NCI-H524 (cell line): ENCODE measurements around the gene TBX6.

Source experiments
- DNase-seq, 2 experiments: peaks; one replicate each; lab custom pipeline; 2025; lab: John Stamatoyannopoulos, UW

Gene TBX6

GRCh38 chr16:30086291-30087140, 5.2 kb downstream of the TBX6 start:
- DNase-seq: no peak

- DNase-seq: no peak
Measured at GRCh38 chr16:30085820-30086219, 5.9 kb downstream of the TBX6 start.

GRCh38 chr16:30085247-30085646, 6.5 kb downstream of the TBX6 start:
- no peak for DNase-seq

GRCh38 chr16:30084816-30085159, 6.9 kb downstream of the TBX6 start:
- DNase-seq: no peak

GRCh38 chr16:30084096-30084815, 7.5 kb downstream of the TBX6 start:
- no peak for DNase-seq

- no peak for DNase-seq
Measured at GRCh38 chr16:30083216-30084055, 8.3 kb downstream of the TBX6 start.

GRCh38 chr16:30082545-30083090, 9.1 kb downstream of the TBX6 start:
- no peak for DNase-seq

GRCh38 chr16:30079480-30079879, 12.2 kb downstream of the TBX6 start:
- DNase-seq: peak in 1 of 2 experiments; percentile 24

- DNase-seq: no peak
Measured at GRCh38 chr16:30078744-30079143, 13.0 kb downstream of the TBX6 start.

GRCh38 chr16:30077656-30078055, 14.1 kb downstream of the TBX6 start:
- DNase-seq: no peak

GRCh38 chr16:30076276-30076791, 15.4 kb downstream of the TBX6 start:
- DNase-seq: no peak

- DNase-seq: peak; percentile 74 to 79
Measured at GRCh38 chr16:30075503-30076275, 16.0 kb downstream of the TBX6 start, which contains the start of gene PPP4C. Gene PPP4C (plus strand): TSS chr16:30075994. CDS start chr16:30076378, 384 bp downstream.

GRCh38 chr16:30070490-30070889, 21.2 kb downstream of the TBX6 start:
- no peak for DNase-seq

- no peak for DNase-seq
Measured at GRCh38 chr16:30069611-30070462, 21.9 kb downstream of the TBX6 start.

- DNase-seq: peak in 1 of 2 experiments; percentile 35
Measured at GRCh38 chr16:30068750-30069610, 22.7 kb downstream of the TBX6 start.

- no peak for DNase-seq
Measured at GRCh38 chr16:30068333-30068732, 23.4 kb downstream of the TBX6 start.

- no peak for DNase-seq
Measured at GRCh38 chr16:30067584-30067916, 24.2 kb downstream of the TBX6 start.

GRCh38 chr16:30066761-30067583, 24.8 kb downstream of the TBX6 start:
- no peak for DNase-seq
